Rectal smooth muscle tissue (tissue), 1 donor: ENCODE measurements around the gene EMC9.
A peak's percentile ranks its signal among the peaks of the same experiment; 100 is the strongest.

Experiments used
- H3K27ac ChIP-seq: one replicate; pipeline ENCODE4 v1.7.0; 2013; ENCODE audit warnings: low read depth, low read length, inconsistent platforms
- H3K27me3 ChIP-seq: one replicate; pipeline ENCODE4 v1.7.0; 2013; ENCODE audit warnings: low read length; ENCODE audit not compliant: control insufficient read depth, insufficient read depth
- H3K36me3 ChIP-seq: one replicate; pipeline ENCODE4 v1.7.0; 2013; ENCODE audit warnings: low read length; ENCODE audit not compliant: control insufficient read depth, insufficient read depth
- H3K4me1 ChIP-seq: one replicate; pipeline ENCODE4 v1.7.0; 2013; ENCODE audit warnings: low read length; ENCODE audit not compliant: control insufficient read depth, insufficient read depth
- H3K4me3 ChIP-seq: one replicate; pipeline ENCODE4 v1.7.0; 2013; ENCODE audit warnings: low read length
- H3K9ac ChIP-seq: one replicate; pipeline ENCODE4 v1.7.0; 2013; ENCODE audit warnings: low read length

Gene EMC9

GRCh38 chr14:24141097-24141880 is at the start of gene EMC9:
TSS of gene EMC9 (minus strand) at chr14:24141591. CDS start at chr14:24141304, 287 bp downstream.
- peaks cover 19% of the 10 kb centered on the region for H3K4me1 ChIP-seq

GRCh38 chr14:24190416-24190815 is 49.0 kb upstream of the EMC9 start:
- H3K9ac ChIP-seq, result no peak overlapping the region
- no peaks in the 10 kb centered on the region for H3K27me3 ChIP-seq
- H3K36me3 ChIP-seq, result peaks cover 21% of the 10 kb centered on the region
- no peak overlapping the region for H3K27ac ChIP-seq
- peaks cover 16% of the 10 kb centered on the region for H3K4me1 ChIP-seq
- no peak overlapping the region for H3K4me3 ChIP-seq

More at GRCh38 chr14:24141097-24141880, at the start of gene EMC9:
- Histone ChIP-seq H3K4me3 (peak within 1 kb of the TSS; percentile 83), H3K27ac (peak within 1 kb of the TSS; percentile 90), H3K36me3 (peaks cover 13% of the 10 kb centered on the region), H3K27me3 (no peaks in the 10 kb centered on the region), H3K9ac (peak within 1 kb of the TSS; percentile 66)

- H3K9ac ChIP-seq, result no peak overlapping the region
- H3K27me3 ChIP-seq, result no peaks in the 10 kb centered on the region
- H3K4me3 ChIP-seq, result no peak overlapping the region
- H3K27ac ChIP-seq, result no peak overlapping the region
- peaks cover 11% of the 10 kb centered on the region for H3K4me1 ChIP-seq
- peaks cover 26% of the 10 kb centered on the region for H3K36me3 ChIP-seq
These were observed 48.1 kb upstream of the EMC9 start for GRCh38 chr14:24189460-24189859.

GRCh38 chr14:24189059-24189375 is 47.6 kb upstream of the EMC9 start:
- H3K9ac ChIP-seq, result no peak overlapping the region
- H3K4me1 ChIP-seq, result peaks cover 7% of the 10 kb centered on the region
- H3K4me3 ChIP-seq, result no peak overlapping the region
- H3K27me3 ChIP-seq, result no peaks in the 10 kb centered on the region
- H3K36me3 ChIP-seq, result peaks cover 30% of the 10 kb centered on the region
- no peak overlapping the region for H3K27ac ChIP-seq

- Histone ChIP-seq H3K27ac (peak within 1 kb of the TSS; percentile 45), H3K9ac (peak within 1 kb of the TSS; percentile 58), H3K4me3 (peak within 1 kb of the TSS; percentile 85), H3K36me3 (peaks cover 31% of the 10 kb centered on the region), H3K27me3 (no peaks in the 10 kb centered on the region), H3K4me1 (peaks cover 6% of the 10 kb centered on the region)
These were observed 47.1 kb upstream of the EMC9 start, which contains the start of gene IPO4 for GRCh38 chr14:24188251-24189058. TSS of gene IPO4 (minus strand) at chr14:24188816. CDS start at chr14:24188787, 29 bp downstream.

- no peaks in the 10 kb centered on the region for H3K27me3 ChIP-seq
- peak overlapping the region; percentile 58 for H3K9ac ChIP-seq
- peak overlapping the region; percentile 85 for H3K4me3 ChIP-seq
- no peak overlapping the region for H3K27ac ChIP-seq
- peaks cover 6% of the 10 kb centered on the region for H3K4me1 ChIP-seq
- H3K36me3 ChIP-seq, result peaks cover 30% of the 10 kb centered on the region
These were observed 46.1 kb upstream of the EMC9 start for GRCh38 chr14:24187539-24187915.

GRCh38 chr14:24186831-24187538 is 45.6 kb upstream of the EMC9 start:
- Histone ChIP-seq H3K27ac (no peak overlapping the region), H3K27me3 (no peaks in the 10 kb centered on the region), H3K4me3 (peak overlapping the region; percentile 85), H3K9ac (no peak overlapping the region), H3K4me1 (peaks cover 6% of the 10 kb centered on the region), H3K36me3 (peaks cover 27% of the 10 kb centered on the region)

GRCh38 chr14:24185741-24186140 is 44.4 kb upstream of the EMC9 start:
- Histone ChIP-seq H3K36me3 (peaks cover 30% of the 10 kb centered on the region), H3K9ac (no peak overlapping the region), H3K4me1 (peaks cover 6% of the 10 kb centered on the region), H3K27ac (no peak overlapping the region), H3K27me3 (no peaks in the 10 kb centered on the region), H3K4me3 (no peak overlapping the region)

GRCh38 chr14:24185026-24185425 is 43.6 kb upstream of the EMC9 start:
- H3K36me3 ChIP-seq, result peaks cover 31% of the 10 kb centered on the region

GRCh38 chr14:24184104-24184970 is 42.9 kb upstream of the EMC9 start:
- H3K27ac ChIP-seq, result no peak overlapping the region
- peaks cover 20% of the 10 kb centered on the region for H3K4me1 ChIP-seq
- H3K36me3 ChIP-seq, result peaks cover 35% of the 10 kb centered on the region
- H3K4me3 ChIP-seq, result no peak overlapping the region
- no peaks in the 10 kb centered on the region for H3K27me3 ChIP-seq
- H3K9ac ChIP-seq, result no peak overlapping the region

More at GRCh38 chr14:24185026-24185425, 43.6 kb upstream of the EMC9 start:
- Histone ChIP-seq H3K27ac (no peak overlapping the region), H3K9ac (no peak overlapping the region), H3K4me3 (no peak overlapping the region), H3K4me1 (peaks cover 13% of the 10 kb centered on the region), H3K27me3 (no peaks in the 10 kb centered on the region)

GRCh38 chr14:24183014-24183481 is 41.7 kb upstream of the EMC9 start:
- Histone ChIP-seq H3K27ac (no peak overlapping the region), H3K4me3 (no peak overlapping the region), H3K36me3 (peaks cover 38% of the 10 kb centered on the region), H3K9ac (no peak overlapping the region), H3K4me1 (peaks cover 22% of the 10 kb centered on the region), H3K27me3 (no peaks in the 10 kb centered on the region)
